GM23338 (cell line): ENCODE measurements around the gene PPHLN1. TPM values are rescaled to one million over a fixed set of nuclear protein-coding genes. Genes with fewer than 3 reads are reported as not detected.

Experiments used
- ATAC-seq: fragments of 200-7000 bp; cut with Tn5 transposase; 3 replicates; pipeline ENCODE4 v1.9.1; 2020
- DNase-seq: peaks from one replicate; pipeline ENCODE4 v3.0.0-alpha.2; 2015; ENCODE audit warnings: low spot score
- H2AFZ ChIP-seq: fragments of 200-600 bp; sonication (generic); 2 replicates; pipeline ENCODE4 v1.8.0; 2016; ENCODE audit warnings: antibody characterized with exemption, mild to moderate bottlenecking, moderate library complexity
- H3F3A ChIP-seq: fragments of 200-600 bp; sonication (generic); replicated peaks from 2 replicates; pipeline ENCODE4 v1.8.0; 2017; ENCODE audit warnings: antibody characterized with exemption, mixed run types, low read depth
- H3K27ac ChIP-seq: fragments of 200-600 bp; sonication (generic); 2 replicates; pipeline ENCODE4 v1.6.1; 2016; ENCODE audit warnings: low read depth
- H3K27me3 ChIP-seq: fragments of 200-600 bp; sonication (generic); 2 replicates; pipeline ENCODE4 v1.8.0; 2016; ENCODE audit warnings: mild to moderate bottlenecking, mixed run types, moderate library complexity; ENCODE audit not compliant: insufficient read depth
- H3K36me3 ChIP-seq: fragments of 200-600 bp; sonication (generic); 2 replicates; pipeline ENCODE4 v1.8.0; 2016; ENCODE audit warnings: mild to moderate bottlenecking; ENCODE audit not compliant: insufficient read depth
- H3K4me1 ChIP-seq: fragments of 200-600 bp; sonication (generic); 2 replicates; pipeline ENCODE4 v1.8.0; 2016; ENCODE audit warnings: mild to moderate bottlenecking, moderate library complexity; ENCODE audit not compliant: insufficient read depth
- H3K4me2 ChIP-seq: fragments of 200-600 bp; sonication (generic); 2 replicates; pipeline ENCODE4 v1.7.1; 2017; ENCODE audit warnings: mixed run types
- H3K4me3 ChIP-seq: fragments of 200-600 bp; sonication (generic); 2 replicates; pipeline ENCODE4 v1.6.1; 2016; ENCODE audit warnings: mixed run types
- H3K79me2 ChIP-seq: fragments of 200-600 bp; sonication (generic); replicated peaks from 2 replicates; pipeline ENCODE4 v1.8.0; 2017; ENCODE audit warnings: mild to moderate bottlenecking; ENCODE audit not compliant: insufficient read depth
- H3K9me2 ChIP-seq: fragments of 200-600 bp; sonication (generic); 2 replicates; pipeline ENCODE4 v1.8.0; 2017; ENCODE audit not compliant: insufficient read depth
- H4K20me1 ChIP-seq: fragments of 200-600 bp; sonication (generic); replicated peaks from 2 replicates; pipeline ENCODE4 v1.8.0; 2017; ENCODE audit warnings: mild to moderate bottlenecking; ENCODE audit not compliant: insufficient read depth
- H3K27ac Mint-ChIP-seq: 2 replicates; pipeline ENCODE4 v1.8.0; 2020; ENCODE audit warnings: inconsistent platforms, mild to moderate bottlenecking, moderate library complexity, mixed read lengths
- H3K27me3 Mint-ChIP-seq: 3 replicates; pipeline ENCODE4 v1.8.0; 2022; ENCODE audit warnings: low read depth, mild to moderate bottlenecking, moderate library complexity, mixed read lengths, inconsistent platforms; ENCODE audit not compliant: insufficient read depth, poor library complexity
- H3K36me3 Mint-ChIP-seq: 3 replicates; pipeline ENCODE4 v1.8.0; 2021; ENCODE audit warnings: low read depth, mild to moderate bottlenecking, inconsistent platforms, moderate library complexity, mixed read lengths
- H3K4me1 Mint-ChIP-seq: 3 replicates; pipeline ENCODE4 v1.8.0; 2020; ENCODE audit warnings: mild to moderate bottlenecking, inconsistent platforms, mixed read lengths
- H3K4me3 Mint-ChIP-seq: 3 replicates; pipeline ENCODE4 v1.8.0; 2021; ENCODE audit warnings: moderate library complexity, mild to moderate bottlenecking, inconsistent platforms, mixed read lengths
- H3K9me3 Mint-ChIP-seq: 3 replicates; pipeline ENCODE4 v1.8.0; 2020; ENCODE audit warnings: moderate library complexity, mild to moderate bottlenecking, inconsistent platforms, mixed read lengths
- CREB1 ChIP-seq: fragments of 250-450 bp; sonication (Bioruptor Pico); IDR thresholded peaks from 2 replicates; pipeline ENCODE4 v1.5.0; 2020; ENCODE audit warnings: low read depth, mild to moderate bottlenecking, moderate library complexity
- CTCF ChIP-seq, 2 experiments: fragments of 200-600 bp in 1 of 2; sonication (generic) in 1 of 2; conservative IDR thresholded peaks; 2 replicates each; pipeline versions ENCODE4 v1.5.1 to v1.6.1; 2016 to 2017; ENCODE audit warnings: antibody characterized with exemption in 2 of 2, low read depth in 2 of 2, mild to moderate bottlenecking in 2 of 2, moderate library complexity in 1 of 2
- ETS1 ChIP-seq: IDR thresholded peaks from 2 replicates; pipeline ENCODE4 v1.6.1; 2016; ENCODE audit warnings: antibody characterized with exemption
- EZH2 ChIP-seq: fragments of 200-600 bp; sonication (generic); IDR thresholded peaks from one replicate; pipeline ENCODE4 v1.8.0; 2017; ENCODE audit warnings: antibody characterized with exemption, mild to moderate bottlenecking, low read depth; ENCODE audit not compliant: unreplicated experiment
- JUNB ChIP-seq: IDR thresholded peaks from one replicate; pipeline ENCODE4 v1.6.1; 2016; ENCODE audit warnings: antibody characterized with exemption; ENCODE audit not compliant: unreplicated experiment
- NANOG ChIP-seq: IDR thresholded peaks from 2 replicates; pipeline ENCODE4 v1.6.1; 2016; ENCODE audit warnings: antibody characterized with exemption, borderline replicate concordance
- POLR2AphosphoS5 ChIP-seq: IDR thresholded peaks from 2 replicates; pipeline ENCODE4 v1.6.1; 2016; ENCODE audit warnings: antibody characterized with exemption, low read depth
- STAT1 ChIP-seq: IDR thresholded peaks from one replicate; pipeline ENCODE4 v1.6.1; 2016; ENCODE audit warnings: antibody characterized with exemption; ENCODE audit not compliant: unreplicated experiment
- ZNF114 ChIP-seq: fragments of 250-450 bp; sonication (Bioruptor Pico); IDR thresholded peaks from 2 replicates; pipeline ENCODE4 v1.5.0; 2020; ENCODE audit warnings: mild to moderate bottlenecking, moderate library complexity
- ZNF331 ChIP-seq: fragments of 250-450 bp; sonication (Bioruptor Pico); IDR thresholded peaks from 2 replicates; pipeline ENCODE4 v1.5.0; 2020; ENCODE audit warnings: low read depth, mild to moderate bottlenecking, moderate library complexity
- polyA plus RNA-seq: library from polyadenylated mRNA; unstranded; fragments of >200 nt; fragmentation: Nextera tagmentation; extraction: Ambion mirVana; gene quantifications from 2 replicates; pipeline ENCODE4 v1.2.1, GENCODE V29; 2016
- total RNA-seq: library from RNA; depleted of rRNA; stranded (reverse); fragments of >200 nt; shearing (Covaris generic); gene quantifications from 2 replicates; pipeline ENCODE4 v1.2.3, GENCODE V29; 2014
- TF ChIP-seq, protein P1 (sequence below): fragments of 250-450 bp; sonication (Bioruptor Pico); IDR thresholded peaks from 2 replicates; pipeline ENCODE4 v1.5.0; 2020; ENCODE audit warnings: mild to moderate bottlenecking, moderate library complexity
- TF ChIP-seq, protein P2 (sequence below): IDR thresholded peaks from one replicate; pipeline ENCODE4 v1.6.1; 2018; ENCODE audit warnings: antibody characterized with exemption; ENCODE audit not compliant: unreplicated experiment

PPHLN1 gene
- total and polyA plus RNA-seq, 2 experiments from 2014 or later = 93.0 to 103 TPM

DNA sequence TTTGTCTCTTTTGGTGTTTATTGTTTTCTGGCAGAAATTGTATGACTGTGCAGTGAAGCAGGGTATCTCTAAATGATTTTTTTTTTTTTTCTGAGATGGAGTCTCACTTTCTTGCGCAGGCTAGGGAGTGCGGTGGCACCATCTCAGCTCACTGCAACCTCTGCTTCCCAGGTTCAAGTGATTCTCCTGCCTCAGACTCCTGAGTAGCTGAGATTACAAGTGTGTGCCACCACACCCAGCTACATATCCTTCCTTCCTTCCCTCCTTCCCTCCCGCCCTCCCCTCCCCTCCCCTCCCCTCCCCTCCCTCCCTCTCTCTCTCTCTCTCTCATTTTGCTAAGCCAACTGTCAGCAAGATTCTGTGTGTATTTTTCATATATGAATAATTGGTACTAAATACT lies 94.4 kb downstream of the PPHLN1 start:
- ATAC-seq (no peak), DNase-seq (no peak)
- Histone ChIP-seq H3K27ac (no peak overlapping the region), H3K27me3 (no peaks in the 10 kb centered on the region), H3F3A (no peaks in the 10 kb centered on the region), H3K9me2 (no peaks in the 10 kb centered on the region), H3K4me1 (no peaks in the 10 kb centered on the region), H4K20me1 (no peaks in the 10 kb centered on the region), H3K36me3 (no peaks in the 10 kb centered on the region), H3K4me3 (no peak overlapping the region), H2AFZ (no peak overlapping the region), H3K4me2 (no peak overlapping the region), H3K79me2 (no peaks in the 10 kb centered on the region)
- H3K27ac Mint-ChIP-seq = no peak overlapping the region
- peaks cover 3% of the 10 kb centered on the region for H3K27me3 Mint-ChIP-seq
- no peak overlapping the region for H3K4me3 Mint-ChIP-seq
- no peaks in the 10 kb centered on the region for H3K36me3 Mint-ChIP-seq
- peaks cover 4% of the 10 kb centered on the region; the same call in 2 of the 3 replicates for H3K4me1 Mint-ChIP-seq
- no peak for TF ChIP-seq CREB1 (CRISPR knock-in tag)
- no peak for TF ChIP-seq NANOG
- TF ChIP-seq, protein P1, sequence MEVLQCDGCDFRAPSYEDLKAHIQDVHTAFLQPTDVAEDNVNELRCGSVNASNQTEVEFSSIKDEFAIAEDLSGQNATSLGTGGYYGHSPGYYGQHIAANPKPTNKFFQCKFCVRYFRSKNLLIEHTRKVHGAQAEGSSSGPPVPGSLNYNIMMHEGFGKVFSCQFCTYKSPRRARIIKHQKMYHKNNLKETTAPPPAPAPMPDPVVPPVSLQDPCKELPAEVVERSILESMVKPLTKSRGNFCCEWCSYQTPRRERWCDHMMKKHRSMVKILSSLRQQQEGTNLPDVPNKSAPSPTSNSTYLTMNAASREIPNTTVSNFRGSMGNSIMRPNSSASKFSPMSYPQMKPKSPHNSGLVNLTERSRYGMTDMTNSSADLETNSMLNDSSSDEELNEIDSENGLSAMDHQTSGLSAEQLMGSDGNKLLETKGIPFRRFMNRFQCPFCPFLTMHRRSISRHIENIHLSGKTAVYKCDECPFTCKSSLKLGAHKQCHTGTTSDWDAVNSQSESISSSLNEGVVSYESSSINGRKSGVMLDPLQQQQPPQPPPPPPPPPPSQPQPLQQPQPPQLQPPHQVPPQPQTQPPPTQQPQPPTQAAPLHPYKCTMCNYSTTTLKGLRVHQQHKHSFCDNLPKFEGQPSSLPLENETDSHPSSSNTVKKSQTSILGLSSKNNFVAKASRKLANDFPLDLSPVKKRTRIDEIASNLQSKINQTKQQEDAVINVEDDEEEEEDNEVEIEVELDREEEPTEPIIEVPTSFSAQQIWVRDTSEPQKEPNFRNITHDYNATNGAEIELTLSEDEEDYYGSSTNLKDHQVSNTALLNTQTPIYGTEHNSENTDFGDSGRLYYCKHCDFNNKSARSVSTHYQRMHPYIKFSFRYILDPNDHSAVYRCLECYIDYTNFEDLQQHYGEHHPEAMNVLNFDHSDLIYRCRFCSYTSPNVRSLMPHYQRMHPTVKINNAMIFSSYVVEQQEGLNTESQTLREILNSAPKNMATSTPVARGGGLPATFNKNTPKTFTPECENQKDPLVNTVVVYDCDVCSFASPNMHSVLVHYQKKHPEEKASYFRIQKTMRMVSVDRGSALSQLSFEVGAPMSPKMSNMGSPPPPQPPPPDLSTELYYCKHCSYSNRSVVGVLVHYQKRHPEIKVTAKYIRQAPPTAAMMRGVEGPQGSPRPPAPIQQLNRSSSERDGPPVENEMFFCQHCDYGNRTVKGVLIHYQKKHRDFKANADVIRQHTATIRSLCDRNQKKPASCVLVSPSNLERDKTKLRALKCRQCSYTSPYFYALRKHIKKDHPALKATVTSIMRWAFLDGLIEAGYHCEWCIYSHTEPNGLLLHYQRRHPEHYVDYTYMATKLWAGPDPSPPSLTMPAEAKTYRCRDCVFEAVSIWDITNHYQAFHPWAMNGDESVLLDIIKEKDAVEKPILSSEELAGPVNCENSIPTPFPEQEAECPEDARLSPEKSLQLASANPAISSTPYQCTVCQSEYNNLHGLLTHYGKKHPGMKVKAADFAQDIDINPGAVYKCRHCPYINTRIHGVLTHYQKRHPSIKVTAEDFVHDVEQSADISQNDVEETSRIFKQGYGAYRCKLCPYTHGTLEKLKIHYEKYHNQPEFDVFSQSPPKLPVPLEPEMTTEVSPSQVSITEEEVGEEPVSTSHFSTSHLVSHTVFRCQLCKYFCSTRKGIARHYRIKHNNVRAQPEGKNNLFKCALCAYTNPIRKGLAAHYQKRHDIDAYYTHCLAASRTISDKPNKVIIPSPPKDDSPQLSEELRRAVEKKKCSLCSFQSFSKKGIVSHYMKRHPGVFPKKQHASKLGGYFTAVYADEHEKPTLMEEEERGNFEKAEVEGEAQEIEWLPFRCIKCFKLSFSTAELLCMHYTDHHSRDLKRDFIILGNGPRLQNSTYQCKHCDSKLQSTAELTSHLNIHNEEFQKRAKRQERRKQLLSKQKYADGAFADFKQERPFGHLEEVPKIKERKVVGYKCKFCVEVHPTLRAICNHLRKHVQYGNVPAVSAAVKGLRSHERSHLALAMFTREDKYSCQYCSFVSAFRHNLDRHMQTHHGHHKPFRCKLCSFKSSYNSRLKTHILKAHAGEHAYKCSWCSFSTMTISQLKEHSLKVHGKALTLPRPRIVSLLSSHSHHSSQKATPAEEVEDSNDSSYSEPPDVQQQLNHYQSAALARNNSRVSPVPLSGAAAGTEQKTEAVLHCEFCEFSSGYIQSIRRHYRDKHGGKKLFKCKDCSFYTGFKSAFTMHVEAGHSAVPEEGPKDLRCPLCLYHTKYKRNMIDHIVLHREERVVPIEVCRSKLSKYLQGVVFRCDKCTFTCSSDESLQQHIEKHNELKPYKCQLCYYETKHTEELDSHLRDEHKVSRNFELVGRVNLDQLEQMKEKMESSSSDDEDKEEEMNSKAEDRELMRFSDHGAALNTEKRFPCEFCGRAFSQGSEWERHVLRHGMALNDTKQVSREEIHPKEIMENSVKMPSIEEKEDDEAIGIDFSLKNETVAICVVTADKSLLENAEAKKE = no peak
- TF ChIP-seq POLR2AphosphoS5 = no peak
- TF ChIP-seq EZH2 = no peak
- TF ChIP-seq ZNF331 (CRISPR knock-in tag) = no peak
- no peak for TF ChIP-seq ETS1
- no peak for TF ChIP-seq ZNF114 (CRISPR knock-in tag)
- no peak for TF ChIP-seq CTCF (conservative IDR thresholded peaks at IDR 0.05; ENCODE audit: low read depth in 2 of 2)
- TF ChIP-seq, protein P2, sequence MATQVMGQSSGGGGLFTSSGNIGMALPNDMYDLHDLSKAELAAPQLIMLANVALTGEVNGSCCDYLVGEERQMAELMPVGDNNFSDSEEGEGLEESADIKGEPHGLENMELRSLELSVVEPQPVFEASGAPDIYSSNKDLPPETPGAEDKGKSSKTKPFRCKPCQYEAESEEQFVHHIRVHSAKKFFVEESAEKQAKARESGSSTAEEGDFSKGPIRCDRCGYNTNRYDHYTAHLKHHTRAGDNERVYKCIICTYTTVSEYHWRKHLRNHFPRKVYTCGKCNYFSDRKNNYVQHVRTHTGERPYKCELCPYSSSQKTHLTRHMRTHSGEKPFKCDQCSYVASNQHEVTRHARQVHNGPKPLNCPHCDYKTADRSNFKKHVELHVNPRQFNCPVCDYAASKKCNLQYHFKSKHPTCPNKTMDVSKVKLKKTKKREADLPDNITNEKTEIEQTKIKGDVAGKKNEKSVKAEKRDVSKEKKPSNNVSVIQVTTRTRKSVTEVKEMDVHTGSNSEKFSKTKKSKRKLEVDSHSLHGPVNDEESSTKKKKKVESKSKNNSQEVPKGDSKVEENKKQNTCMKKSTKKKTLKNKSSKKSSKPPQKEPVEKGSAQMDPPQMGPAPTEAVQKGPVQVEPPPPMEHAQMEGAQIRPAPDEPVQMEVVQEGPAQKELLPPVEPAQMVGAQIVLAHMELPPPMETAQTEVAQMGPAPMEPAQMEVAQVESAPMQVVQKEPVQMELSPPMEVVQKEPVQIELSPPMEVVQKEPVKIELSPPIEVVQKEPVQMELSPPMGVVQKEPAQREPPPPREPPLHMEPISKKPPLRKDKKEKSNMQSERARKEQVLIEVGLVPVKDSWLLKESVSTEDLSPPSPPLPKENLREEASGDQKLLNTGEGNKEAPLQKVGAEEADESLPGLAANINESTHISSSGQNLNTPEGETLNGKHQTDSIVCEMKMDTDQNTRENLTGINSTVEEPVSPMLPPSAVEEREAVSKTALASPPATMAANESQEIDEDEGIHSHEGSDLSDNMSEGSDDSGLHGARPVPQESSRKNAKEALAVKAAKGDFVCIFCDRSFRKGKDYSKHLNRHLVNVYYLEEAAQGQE = no peak
- TF ChIP-seq JUNB = no peak
- TF ChIP-seq STAT1 = no peak
- no peaks in the 10 kb centered on the region for H3K9me3 Mint-ChIP-seq
